ENCODE data around the gene LHX5. TPM values are rescaled to one million over a fixed set of nuclear protein-coding genes. Genes with fewer than 3 reads are reported as not detected.

Gene LHX5
- polyA plus RNA-seq, 1 donor, result not detected

- Histone ChIP-seq H3K27me3 (ENCODE audit: control insufficient read depth, insufficient read depth, low read length) (no peaks in the 10 kb centered on the region), H3K4me3 (ENCODE audit: low read length) (no peak overlapping the region)
These were observed 45.7 kb downstream of the LHX5 start for GRCh38 chr12:113425960-113426453.

GRCh38 chr12:113424915-113425823 is 46.5 kb downstream of the LHX5 start:
- no peaks in the 10 kb centered on the region for H3K9me3 ChIP-seq (ENCODE audit: control insufficient read depth, low read depth, low read length)
- no peak overlapping the region for H3K4me3 ChIP-seq (ENCODE audit: low read length)
- peak in 1 of 2 donors; percentile 35 for DNase-seq
- WGBS (ENCODE audit: insufficient coverage, low lambda C conversion rate), result 13% methylated on average over 1 of the region's 20 CpGs
- no peak overlapping the region for H3K27ac ChIP-seq (ENCODE audit: low read length)
- H3K4me1 ChIP-seq (ENCODE audit: control insufficient read depth, insufficient read depth, low read length), result peaks cover 20% of the 10 kb centered on the region
- H3K27me3 ChIP-seq (ENCODE audit: control insufficient read depth, insufficient read depth, low read length), result no peaks in the 10 kb centered on the region
- H3K36me3 ChIP-seq (ENCODE audit: control insufficient read depth, insufficient read depth, low read length), result no peaks in the 10 kb centered on the region

More at GRCh38 chr12:113425960-113426453, 45.7 kb downstream of the LHX5 start:
- DNase-seq, result no peak
- H3K4me1 ChIP-seq (ENCODE audit: control insufficient read depth, insufficient read depth, low read length), result peaks cover 11% of the 10 kb centered on the region
- no peaks in the 10 kb centered on the region for H3K36me3 ChIP-seq (ENCODE audit: control insufficient read depth, insufficient read depth, low read length)
- no peaks in the 10 kb centered on the region for H3K9me3 ChIP-seq (ENCODE audit: control insufficient read depth, low read depth, low read length)
- no peak overlapping the region for H3K27ac ChIP-seq (ENCODE audit: low read length)
- WGBS (ENCODE audit: insufficient coverage, low lambda C conversion rate), result no CpG with 5 or more reads among the region's 11 CpGs

- no peaks in the 10 kb centered on the region for H3K36me3 ChIP-seq (ENCODE audit: control insufficient read depth, insufficient read depth, low read length)
- WGBS (ENCODE audit: insufficient coverage, low lambda C conversion rate), result no CpG with 5 or more reads among the region's 1 CpG
These were observed 47.2 kb downstream of the LHX5 start for GRCh38 chr12:113424456-113424855.

GRCh38 chr12:113422886-113423669 is 48.6 kb downstream of the LHX5 start:
- peak overlapping the region; percentile 72 for H3K4me3 ChIP-seq (ENCODE audit: low read length)
- DNase-seq, result peak in 1 of 2 donors; percentile 27
- WGBS (ENCODE audit: insufficient coverage, low lambda C conversion rate), result no CpG with 5 or more reads among the region's 6 CpGs
- no peaks in the 10 kb centered on the region for H3K36me3 ChIP-seq (ENCODE audit: control insufficient read depth, insufficient read depth, low read length)
- peak overlapping the region; percentile 74 for H3K27ac ChIP-seq (ENCODE audit: low read length)
- peaks cover 25% of the 10 kb centered on the region for H3K4me1 ChIP-seq (ENCODE audit: control insufficient read depth, insufficient read depth, low read length)
- no peaks in the 10 kb centered on the region for H3K9me3 ChIP-seq (ENCODE audit: control insufficient read depth, low read depth, low read length)
- no peaks in the 10 kb centered on the region for H3K27me3 ChIP-seq (ENCODE audit: control insufficient read depth, insufficient read depth, low read length)

More at GRCh38 chr12:113424456-113424855, 47.2 kb downstream of the LHX5 start:
- Histone ChIP-seq H3K4me3 (ENCODE audit: low read length) (no peak overlapping the region), H3K27ac (ENCODE audit: low read length) (no peak overlapping the region), H3K27me3 (ENCODE audit: control insufficient read depth, insufficient read depth, low read length) (no peaks in the 10 kb centered on the region), H3K9me3 (ENCODE audit: control insufficient read depth, low read depth, low read length) (no peaks in the 10 kb centered on the region), H3K4me1 (ENCODE audit: control insufficient read depth, insufficient read depth, low read length) (peaks cover 20% of the 10 kb centered on the region)
- no peak for DNase-seq

GRCh38 chr12:113422030-113422885 is 49.4 kb downstream of the LHX5 start, which contains the start of gene SDSL:
Gene SDSL, plus strand, starts transcription at chr12:113422380. Its CDS starts 5,603 bp downstream, at chr12:113427983.
- Histone ChIP-seq H3K4me3 (ENCODE audit: low read length) (peak within 1 kb of the TSS; percentile 72), H3K4me1 (ENCODE audit: control insufficient read depth, insufficient read depth, low read length) (peaks cover 32% of the 10 kb centered on the region), H3K36me3 (ENCODE audit: control insufficient read depth, insufficient read depth, low read length) (no peaks in the 10 kb centered on the region), H3K9me3 (ENCODE audit: control insufficient read depth, low read depth, low read length) (no peaks in the 10 kb centered on the region), H3K27ac (ENCODE audit: low read length) (peak within 1 kb of the TSS; percentile 74), H3K27me3 (ENCODE audit: control insufficient read depth, insufficient read depth, low read length) (no peaks in the 10 kb centered on the region)
- WGBS (ENCODE audit: insufficient coverage, low lambda C conversion rate), result 0% methylated on average over 1 of the region's 13 CpGs
- peak; percentile 67 to 86 for DNase-seq

- H3K4me3 ChIP-seq (ENCODE audit: low read length), result no peak overlapping the region
- no peaks in the 10 kb centered on the region for H3K27me3 ChIP-seq (ENCODE audit: control insufficient read depth, insufficient read depth, low read length)
- no peaks in the 10 kb centered on the region for H3K9me3 ChIP-seq (ENCODE audit: control insufficient read depth, low read depth, low read length)
- peak; percentile 65 to 71 for DNase-seq
- H3K4me1 ChIP-seq (ENCODE audit: control insufficient read depth, insufficient read depth, low read length), result peaks cover 32% of the 10 kb centered on the region
- H3K36me3 ChIP-seq (ENCODE audit: control insufficient read depth, insufficient read depth, low read length), result no peaks in the 10 kb centered on the region
- WGBS (ENCODE audit: insufficient coverage, low lambda C conversion rate), result no CpG with 5 or more reads among the region's 2 CpGs
- peak overlapping the region; percentile 20 for H3K27ac ChIP-seq (ENCODE audit: low read length)
These were observed 50.6 kb downstream of the LHX5 start for GRCh38 chr12:113420996-113421595.

- DNase-seq, result peak; percentile 45 to 74
- Histone ChIP-seq H3K27ac (ENCODE audit: low read length) (peak overlapping the region; percentile 47), H3K9me3 (ENCODE audit: control insufficient read depth, low read depth, low read length) (no peaks in the 10 kb centered on the region), H3K27me3 (ENCODE audit: control insufficient read depth, insufficient read depth, low read length) (no peaks in the 10 kb centered on the region), H3K4me1 (ENCODE audit: control insufficient read depth, insufficient read depth, low read length) (peaks cover 32% of the 10 kb centered on the region), H3K36me3 (ENCODE audit: control insufficient read depth, insufficient read depth, low read length) (no peaks in the 10 kb centered on the region), H3K4me3 (ENCODE audit: low read length) (no peak overlapping the region)
- 20% methylated on average over 4 of the region's 13 CpGs for WGBS (ENCODE audit: insufficient coverage, low lambda C conversion rate)
These were observed 53.3 kb downstream of the LHX5 start for GRCh38 chr12:113418213-113418879.

- no CpG with 5 or more reads among the region's 6 CpGs for WGBS (ENCODE audit: insufficient coverage, low lambda C conversion rate)
- H3K27ac ChIP-seq (ENCODE audit: low read length), result no peak overlapping the region
- H3K4me3 ChIP-seq (ENCODE audit: low read length), result no peak overlapping the region
- peaks cover 22% of the 10 kb centered on the region for H3K4me1 ChIP-seq (ENCODE audit: control insufficient read depth, insufficient read depth, low read length)
- no peaks in the 10 kb centered on the region for H3K9me3 ChIP-seq (ENCODE audit: control insufficient read depth, low read depth, low read length)
- peak in 1 of 2 donors; percentile 18 for DNase-seq
- H3K36me3 ChIP-seq (ENCODE audit: control insufficient read depth, insufficient read depth, low read length), result no peaks in the 10 kb centered on the region
- H3K27me3 ChIP-seq (ENCODE audit: control insufficient read depth, insufficient read depth, low read length), result no peaks in the 10 kb centered on the region
These were observed 55.4 kb downstream of the LHX5 start for GRCh38 chr12:113416091-113416754.
